ENCODE results near the gene CHST15. TPM values are rescaled to one million over a fixed set of nuclear protein-coding genes. Genes with fewer than 3 reads are reported as not detected.
A peak's percentile ranks its signal among the peaks of the same experiment; 100 is the strongest.
"Not testable (repeated sequence)": the region's sequence is repeated elsewhere in the genome, so short reads cannot be mapped to it uniquely, and the experiment has no call there.

CHST15 gene
- total RNA-seq, 1 experiment from 2014 or later = not detected

DNA sequence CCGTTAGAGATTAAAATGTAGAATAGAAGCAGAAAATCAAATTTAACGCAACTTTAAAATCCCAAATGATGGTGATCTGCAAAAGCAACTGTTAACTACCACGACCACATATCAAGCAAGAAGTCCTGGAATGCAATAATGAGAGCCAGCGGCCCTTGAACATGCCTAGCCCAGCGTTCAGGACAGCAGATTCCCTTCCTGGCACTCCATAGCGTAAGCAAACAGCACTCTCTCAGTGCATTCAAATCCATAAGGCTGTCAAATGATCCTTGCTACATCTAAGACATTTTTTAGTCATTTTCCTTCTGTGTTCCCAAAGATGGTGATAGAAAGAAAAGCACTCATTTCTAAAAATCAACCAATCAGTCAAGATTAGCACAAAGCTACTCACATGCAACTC lies 48.1 kb downstream of the CHST15 start:
- no peak for DNase-seq (ENCODE audit: low spot score)

DNA sequence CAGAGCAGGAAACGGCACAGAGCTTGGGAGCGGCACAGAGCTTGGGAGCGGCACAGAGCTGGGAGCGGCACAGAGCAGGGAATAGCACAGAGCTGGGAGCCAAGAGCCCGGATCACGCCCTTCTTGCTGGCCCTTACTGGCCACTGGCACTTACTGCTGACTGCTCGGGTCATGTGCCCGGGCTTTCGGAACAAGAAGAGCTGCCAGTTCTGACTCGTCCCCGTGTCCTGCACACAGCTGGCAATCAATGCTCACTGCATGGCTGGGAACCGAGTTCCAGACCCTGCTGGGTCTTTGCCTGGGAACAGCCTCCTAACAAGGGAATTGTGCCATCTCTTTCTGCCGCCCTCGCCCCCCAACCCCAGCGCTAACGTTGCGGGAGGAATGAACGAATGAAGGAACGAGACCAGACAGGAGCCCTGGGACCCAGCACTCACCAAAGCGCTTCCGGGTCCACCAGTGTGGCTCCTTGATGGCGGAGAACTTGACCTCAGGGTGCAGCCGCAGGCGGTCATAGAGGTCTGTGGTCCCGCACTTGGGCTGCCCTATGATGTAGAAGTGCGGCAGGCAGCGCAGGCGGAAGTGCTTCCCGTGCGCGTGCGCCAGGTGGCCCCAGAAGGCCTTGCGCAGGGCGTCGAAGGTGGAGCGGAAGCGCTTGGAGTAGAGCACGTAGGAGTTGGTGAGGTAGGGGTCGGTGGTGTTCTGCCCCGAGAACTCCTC lies 49.1 kb downstream of the CHST15 start:
- no peak for DNase-seq (ENCODE audit: low spot score)

DNA sequence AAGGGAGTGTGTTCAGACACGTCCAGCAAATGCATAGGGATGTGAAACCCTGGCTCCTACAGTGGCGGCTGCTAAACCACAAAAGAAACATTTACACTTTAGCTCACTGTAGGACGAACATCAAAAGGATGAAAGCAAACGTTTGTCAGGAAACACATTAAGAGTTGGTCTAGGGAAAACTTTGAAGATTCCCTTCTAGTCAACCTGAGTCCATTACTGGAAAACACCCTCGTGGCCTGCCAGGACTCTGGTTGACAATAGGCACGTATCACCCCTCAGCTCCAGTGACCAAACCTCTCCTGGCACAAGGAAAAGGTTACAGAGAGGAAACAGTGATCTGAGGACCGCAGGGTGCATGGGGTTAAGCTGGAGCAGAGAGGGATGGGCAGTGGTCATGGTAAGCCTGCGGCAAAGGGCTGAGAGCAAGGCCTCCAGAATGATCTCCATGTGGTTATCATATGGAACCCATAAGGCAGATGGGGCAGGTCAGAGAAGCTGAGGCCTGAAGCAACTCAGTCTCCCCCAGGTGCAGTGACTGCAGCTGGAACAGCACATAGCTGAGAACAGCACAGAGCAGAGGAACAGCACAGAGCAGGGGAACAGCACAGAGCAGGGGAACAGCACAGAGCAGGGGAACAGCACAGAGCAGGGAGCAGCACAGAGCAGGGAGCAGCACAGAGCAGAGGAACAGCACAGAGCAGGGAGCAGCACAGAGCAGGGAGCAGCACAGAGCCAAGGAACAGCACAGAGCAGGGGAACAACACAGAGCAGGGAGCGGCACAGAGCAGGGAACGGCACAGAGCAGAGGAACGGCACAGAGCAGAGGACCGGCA lies 49.9 kb downstream of the CHST15 start:
- no peak for DNase-seq (ENCODE audit: low spot score)

DNA sequence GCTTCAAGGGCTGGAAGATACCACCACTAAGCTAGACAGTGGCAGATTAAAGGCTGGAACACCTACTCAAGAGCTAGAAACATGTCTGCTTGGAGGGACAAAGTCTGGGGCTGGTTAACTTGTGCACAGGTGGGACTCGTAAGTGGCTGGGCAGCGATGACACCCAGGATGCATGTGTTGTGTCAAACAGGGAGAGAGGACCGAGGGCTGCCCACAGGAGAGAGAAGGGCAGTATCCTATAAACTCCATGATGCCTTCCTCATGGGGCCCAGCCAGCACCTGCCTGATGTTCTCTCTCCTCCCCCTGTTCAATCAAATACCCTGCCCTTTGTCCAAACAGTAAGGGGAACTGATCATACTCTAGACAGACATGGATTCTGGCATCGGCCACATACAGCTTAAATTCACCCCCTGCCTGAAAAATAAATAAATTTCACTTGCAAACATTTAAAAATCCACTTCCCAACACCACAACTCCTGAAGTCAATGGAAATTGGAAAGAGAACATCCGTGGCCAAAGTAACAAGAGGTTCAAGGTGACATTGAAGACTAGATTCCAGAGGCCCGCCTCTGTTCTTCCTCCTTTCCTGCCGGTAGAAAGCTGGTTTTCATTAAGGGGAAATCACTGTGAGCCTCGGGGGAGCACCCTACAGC lies 50.6 kb downstream of the CHST15 start:
- no peak for DNase-seq (ENCODE audit: low spot score)

DNA sequence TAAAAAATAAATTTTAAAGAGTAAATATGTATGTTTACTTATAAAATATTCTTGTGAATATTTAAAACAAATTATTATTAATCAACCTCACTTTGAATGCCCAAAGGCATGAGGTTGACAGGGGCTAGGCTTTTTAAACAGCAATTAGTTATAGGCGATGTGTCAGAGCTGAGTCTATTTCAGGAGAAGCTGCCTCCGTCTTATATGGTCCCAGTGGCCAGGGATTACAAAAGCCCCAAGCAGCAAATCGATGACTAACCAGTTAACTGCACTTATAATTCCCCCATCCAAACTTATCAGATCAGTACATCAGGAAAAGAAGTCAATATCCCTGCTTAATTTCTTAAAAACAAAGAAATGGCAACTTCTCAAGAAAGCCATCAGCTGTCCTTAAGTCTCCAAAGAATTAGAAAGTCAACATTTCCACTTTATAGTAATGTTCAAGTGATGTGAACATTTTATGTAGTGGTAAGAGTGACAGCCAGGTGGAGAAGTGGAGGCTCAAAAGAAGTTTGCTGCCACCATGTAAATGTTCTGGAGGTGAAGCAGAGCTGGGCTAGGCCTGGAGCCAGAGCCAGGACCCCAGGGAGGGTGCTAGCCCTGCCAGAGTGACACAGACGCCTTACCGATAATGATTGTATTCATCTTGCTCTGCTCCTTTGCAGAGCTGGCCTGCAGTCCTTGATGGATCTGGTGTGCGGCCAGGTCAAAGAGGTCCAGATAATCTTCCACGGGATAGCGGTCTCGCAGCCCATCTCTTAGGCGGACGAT lies 51.5 kb downstream of the CHST15 start:
- DNase-seq (ENCODE audit: low spot score) = no peak

DNA sequence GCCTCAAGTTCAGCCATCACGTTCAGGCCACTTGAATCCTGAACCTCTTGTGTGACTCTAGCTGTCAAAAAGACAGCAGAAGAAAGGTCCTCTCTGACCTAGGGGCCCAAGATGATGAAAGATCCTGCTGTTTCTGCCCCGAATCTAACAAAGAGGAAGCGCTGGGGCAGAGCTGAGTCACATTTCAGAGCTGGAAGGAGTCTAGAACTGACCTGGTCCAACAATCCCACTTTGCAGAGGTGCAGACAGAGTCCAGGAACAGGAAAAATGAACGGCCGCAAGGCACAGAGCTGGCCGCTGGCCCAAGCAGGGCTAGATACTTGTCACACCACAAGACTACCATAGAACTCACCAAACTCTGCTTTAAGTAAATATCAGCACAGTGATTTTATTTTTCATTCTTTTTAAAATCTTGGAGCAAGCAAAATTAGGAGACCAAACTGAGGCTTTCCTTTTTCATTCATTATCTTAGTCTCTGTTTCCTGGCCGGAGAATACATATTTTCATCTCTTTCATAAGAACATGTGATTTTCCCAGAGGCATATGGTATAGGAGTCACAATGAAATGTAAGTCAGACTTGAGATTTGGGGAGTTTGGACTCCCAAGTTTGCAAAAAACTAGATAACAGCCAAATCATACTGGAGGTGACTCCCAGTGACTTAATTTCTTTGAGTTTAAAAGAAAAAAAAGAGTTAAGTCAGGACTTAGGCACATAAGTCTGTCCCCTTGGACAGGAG lies 52.8 kb downstream of the CHST15 start:
- no peak for DNase-seq (ENCODE audit: low spot score)

DNA sequence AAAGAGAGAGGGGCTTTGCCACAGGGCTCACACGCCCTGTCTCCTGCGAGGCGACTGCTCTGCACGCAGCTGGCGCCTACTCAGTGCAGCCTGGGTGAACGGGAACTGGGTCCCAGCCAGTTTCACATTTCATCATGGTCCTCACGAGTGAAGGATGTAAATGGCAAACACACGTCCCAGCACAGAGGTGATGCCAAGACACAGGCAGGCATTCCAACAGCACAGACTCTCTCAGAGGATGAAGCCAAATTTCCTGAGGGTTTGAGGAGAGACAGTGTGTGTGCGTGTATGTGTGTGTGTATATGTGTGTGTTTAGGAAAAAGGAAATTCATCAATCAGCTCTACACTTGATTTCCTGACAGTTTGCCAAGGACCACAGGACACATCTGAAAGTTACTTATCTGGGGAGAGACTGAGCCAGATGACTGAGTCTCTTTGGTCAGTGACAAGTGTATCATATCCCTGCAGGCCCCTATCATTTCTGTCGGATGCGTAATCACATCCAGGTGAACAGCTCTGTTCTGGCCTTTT lies 53.9 kb downstream of the CHST15 start:
- no peak for DNase-seq (ENCODE audit: low spot score)

DNA sequence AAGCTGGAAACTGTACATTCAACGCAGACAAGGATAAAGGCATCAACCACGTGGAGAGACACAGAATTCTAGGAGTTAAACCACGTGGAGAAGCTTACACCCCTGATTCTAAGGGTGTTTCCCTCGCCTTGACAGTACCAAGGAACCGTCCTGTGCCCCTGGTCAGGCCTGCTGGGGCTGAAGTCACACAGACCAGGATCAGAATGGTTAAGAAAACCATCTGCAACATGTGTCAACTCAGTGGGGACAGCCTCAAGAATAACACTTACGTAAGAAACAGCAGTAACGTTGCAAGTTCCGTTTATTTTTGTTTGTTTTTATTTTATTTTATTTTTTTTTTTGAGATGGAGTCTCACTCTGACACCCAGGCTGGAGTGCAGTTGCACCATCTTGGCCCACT lies 55.6 kb downstream of the CHST15 start:
- no peak for DNase-seq (ENCODE audit: low spot score)

DNA sequence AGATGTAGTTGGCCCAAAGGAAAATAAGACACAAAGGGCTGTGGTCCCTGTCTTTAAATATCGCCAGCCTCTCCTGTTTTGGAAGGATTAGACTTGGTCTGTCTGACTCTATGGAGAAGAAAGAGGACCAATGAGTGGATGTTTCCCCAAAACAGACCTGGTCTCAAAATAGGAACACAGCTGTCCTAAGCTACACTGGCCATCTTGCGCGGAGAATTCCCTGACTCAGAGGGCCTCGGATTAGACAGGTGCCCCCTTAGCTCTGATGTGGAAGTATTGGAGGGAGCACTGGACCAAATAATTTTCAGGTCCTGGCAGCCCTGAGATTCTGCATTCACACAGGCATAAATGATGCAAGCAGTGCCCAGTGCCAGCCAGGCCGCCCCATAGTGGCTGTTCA lies 56.1 kb downstream of the CHST15 start:
- DNase-seq (ENCODE audit: low spot score) = no peak

DNA sequence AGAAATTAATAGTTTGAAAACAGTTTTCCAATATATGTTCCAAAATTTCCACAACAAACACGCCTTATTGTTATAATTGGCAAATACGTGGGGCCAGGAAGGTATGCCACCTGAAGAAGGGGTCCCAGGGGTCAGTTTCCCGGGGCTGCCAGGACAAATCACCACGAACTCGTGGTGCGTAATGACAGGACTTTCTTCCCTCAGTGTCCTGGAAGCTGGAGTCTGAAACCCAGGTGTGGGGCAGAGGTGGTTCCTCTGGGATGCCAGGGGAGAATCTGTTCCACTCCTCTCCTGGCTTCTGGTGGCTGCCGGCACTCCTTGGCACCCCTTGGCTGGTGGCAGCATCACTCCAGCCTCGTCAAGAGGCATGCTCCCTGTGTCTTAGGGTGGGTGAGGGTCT lies 56.7 kb downstream of the CHST15 start:
- DNase-seq (ENCODE audit: low spot score) = no peak

DNA sequence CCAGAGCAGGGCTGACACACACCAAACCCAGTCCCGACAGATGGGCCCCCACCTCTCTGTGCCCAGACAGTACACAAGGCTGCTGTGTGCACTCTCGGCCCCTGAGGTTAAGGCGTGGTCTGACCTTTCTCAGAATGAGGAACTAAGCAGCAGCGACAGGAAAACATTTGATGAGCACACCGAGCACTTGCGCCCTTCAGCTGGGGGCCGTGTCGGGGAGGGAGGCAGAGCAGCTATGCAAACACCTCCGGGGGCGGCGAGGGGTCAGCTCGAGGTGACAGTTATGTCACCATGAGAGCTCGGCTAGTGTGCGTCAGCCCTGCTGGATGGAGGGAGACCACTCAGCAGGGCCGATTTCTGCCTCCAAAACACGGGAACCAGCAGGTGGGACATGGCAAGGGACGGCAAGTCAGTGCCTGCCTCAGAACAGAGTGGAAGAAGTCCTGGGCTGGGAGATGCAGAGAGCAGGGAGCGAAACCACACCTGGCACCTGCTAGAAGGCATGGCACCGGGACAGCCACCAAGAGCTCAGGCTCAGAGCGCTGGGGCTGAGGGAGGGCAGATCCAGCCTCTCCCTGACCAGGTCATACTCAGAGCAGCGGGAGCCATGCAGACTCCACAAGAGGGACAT lies 57.4 kb downstream of the CHST15 start:
- DNase-seq (ENCODE audit: low spot score) = peak; percentile 22

DNA sequence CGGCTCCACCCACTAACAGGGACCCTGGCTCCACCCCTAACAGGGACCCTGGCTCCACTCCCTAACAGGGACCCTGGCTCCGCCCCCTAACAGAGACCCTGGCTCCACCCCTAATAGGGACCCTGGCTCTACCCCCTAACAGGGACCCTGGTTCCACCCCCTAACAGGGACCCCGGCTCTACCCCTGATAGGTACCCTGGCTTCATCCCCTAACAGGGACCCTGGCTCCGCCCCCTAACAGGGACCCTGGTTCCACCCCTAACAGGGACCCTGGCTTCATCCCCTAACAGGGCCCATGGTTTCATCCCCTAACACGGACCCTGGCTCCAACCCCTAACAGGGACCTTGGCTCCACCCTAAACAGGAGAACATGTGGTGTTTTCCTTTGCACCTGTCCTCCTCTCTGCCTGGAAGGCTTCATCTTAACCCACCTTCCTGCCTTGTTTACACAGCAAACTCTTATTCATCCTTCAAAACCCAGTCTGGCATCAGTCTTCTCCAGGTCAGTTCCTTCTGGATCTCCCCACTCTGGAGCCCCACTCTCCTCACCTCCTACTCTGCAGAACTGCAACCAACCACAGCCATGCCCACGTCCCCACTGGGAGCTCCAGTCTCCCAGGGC lies 58.0 kb downstream of the CHST15 start:
- DNase-seq (ENCODE audit: low spot score) = peak; percentile 36

DNA sequence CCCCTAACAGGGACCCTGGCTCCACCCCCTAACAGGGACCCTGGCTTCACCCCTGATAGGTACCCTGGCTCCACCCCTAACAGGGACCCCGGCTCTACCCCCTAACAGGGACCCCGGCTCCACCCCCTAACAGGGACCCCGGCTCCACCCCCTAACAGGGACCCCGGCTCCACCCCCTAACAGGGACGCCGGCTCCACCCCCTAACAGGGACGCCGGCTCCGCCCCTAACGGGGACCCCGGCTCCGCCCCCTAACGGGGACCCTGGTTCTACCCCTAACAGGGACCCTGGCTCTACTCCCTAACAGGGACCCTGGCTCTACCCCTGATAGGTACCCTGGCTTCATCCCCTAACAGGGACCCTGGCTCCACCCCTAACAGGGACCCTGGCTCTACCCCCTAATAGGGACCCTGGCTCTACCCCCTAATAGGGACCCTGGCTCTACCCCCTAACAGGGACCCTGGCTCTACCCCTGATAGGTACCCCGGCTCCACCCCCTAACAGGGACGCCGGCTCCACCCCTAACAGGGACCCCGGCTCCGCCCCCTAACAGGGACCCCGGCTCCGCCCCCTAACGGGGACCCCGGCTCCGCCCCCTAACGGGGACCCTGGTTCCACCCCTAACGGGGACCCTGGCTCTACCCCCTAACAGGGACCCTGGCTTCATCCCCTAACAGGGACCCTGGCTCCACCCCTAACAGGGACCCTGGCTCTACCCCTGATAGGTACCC lies 58.7 kb downstream of the CHST15 start:
- not testable (repeated sequence) for DNase-seq (ENCODE audit: low spot score)

DNA sequence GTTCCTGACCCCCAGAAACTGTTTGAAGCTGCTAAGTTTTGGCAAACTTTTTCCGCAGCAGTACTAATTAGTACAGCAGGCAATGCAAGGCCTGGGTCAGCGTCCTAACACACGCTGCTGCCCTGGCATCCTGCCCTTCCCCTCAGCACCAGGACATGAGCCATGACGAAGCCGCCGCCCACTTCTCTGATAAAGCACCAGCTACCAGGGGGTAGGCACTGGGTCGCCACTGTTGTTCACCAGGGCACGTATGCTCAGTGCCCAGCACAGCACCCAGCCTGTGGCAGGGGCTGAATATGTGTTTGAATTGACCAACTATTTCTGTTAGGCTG lies 59.5 kb downstream of the CHST15 start:
- no peak for DNase-seq (ENCODE audit: low spot score)

DNA sequence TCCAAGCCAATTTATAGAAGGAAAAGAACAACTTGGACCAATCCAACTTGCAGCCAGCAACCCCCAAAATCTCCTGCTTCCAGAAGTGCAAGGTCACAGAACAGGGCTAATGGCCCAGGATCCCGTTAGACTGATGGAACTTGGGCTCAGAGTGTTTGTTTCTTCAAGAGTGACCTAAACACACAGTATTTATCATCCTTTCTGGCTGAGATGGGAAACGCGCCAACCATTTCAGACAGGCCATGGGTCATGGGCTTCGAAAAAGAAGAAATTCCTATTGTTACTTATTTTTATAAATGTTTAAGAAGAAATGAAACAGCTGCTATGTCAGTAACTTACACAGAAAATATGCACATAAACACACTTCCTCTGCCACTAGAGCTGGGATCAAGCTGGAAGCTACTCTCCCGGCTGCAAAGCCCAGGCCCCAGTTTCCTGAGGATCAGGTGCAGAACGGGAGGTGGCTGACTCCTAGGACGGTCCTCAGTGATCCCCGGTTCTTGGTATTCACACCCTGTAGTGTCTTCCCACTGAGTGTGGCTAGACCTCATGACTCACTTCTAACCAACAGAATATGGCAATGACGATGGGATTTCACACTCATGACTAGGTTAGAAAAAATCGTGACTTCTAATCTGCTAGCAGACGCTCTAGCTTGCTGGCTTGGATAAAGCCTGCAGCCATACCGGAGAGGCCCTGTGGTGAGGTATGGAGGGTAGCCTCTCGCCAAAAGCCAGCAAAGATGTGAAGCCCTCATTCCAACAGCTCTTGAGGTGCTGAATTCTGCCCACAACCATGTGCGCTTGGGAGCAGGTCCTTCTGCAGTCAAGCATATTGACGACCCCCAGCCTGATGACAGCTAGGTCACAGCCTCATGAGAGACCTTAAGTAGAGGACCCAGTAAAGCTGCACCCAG lies 60.2 kb downstream of the CHST15 start:
- DNase-seq (ENCODE audit: low spot score) = no peak

DNA sequence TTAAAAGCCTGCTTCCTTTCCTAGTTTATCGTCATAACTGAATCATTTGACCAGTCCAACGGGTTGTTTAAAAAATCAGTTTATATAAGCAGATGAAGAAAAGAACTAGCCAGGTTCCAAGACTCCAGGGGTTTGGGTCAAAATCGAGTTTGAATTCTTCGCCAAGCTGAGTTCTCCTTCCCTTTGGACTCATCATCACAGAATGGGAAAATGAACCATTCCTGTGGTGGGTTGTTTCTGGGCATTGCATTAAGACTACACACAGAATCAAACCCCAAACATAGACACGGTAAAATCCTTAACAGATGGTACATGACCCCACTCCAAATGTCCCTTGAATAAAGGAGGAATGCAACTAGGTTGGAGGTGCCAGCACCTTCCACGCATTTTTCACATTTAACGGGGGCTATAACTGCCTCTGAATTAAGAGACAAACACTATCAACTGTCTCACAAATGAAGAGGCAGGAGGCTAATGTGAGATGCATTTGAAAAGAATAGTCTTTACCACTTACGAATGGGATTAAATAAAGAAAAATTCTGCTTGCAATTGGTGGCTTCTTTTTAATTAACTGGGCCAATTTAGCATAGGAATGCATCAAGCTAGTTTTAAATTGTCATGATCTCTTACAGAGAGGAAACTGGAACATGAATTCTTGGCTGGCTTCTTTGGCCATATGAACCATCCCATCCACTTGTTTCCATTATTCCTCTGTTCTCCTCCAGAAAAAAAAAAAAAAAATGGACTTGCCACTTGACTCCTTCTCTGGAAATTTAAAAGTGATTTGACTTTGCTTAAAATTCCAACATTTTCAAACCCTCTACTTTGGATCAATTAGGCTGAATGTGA lies 61.1 kb downstream of the CHST15 start:
- DNase-seq (ENCODE audit: low spot score) = no peak

DNA sequence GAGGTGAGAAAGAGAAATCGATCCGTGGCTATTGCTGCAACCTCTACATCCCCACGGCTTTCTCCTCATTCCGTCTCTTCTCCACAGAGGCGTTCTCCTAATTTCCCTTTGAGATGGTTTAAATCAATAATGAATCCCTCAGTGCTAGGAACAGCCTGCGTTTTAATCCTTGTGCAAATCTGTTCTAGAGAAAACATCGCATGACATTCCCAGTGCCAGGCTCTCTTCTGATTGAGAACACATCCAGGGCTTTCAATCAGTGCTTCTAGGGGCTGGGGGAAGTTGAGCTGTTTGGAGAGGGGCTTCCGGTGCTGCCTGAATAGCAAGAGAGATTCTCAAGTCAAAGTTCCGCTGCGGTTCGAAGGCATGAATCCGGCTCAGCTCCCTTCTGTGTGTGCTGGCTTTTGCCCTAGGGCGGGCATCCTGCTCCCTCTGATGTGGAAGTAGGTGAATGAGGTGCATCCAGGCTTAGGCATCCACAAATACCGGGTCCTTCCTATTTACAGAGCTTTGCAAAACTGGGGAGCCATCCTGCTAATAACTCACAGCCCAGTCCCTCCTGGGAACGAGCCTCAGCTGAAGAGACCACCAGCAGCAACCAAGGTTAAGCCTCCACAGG lies 62.8 kb downstream of the CHST15 start:
- DNase-seq (ENCODE audit: low spot score) = no peak
